ENCODE data around the gene KIF21A.

Gene KIF21A

DNA sequence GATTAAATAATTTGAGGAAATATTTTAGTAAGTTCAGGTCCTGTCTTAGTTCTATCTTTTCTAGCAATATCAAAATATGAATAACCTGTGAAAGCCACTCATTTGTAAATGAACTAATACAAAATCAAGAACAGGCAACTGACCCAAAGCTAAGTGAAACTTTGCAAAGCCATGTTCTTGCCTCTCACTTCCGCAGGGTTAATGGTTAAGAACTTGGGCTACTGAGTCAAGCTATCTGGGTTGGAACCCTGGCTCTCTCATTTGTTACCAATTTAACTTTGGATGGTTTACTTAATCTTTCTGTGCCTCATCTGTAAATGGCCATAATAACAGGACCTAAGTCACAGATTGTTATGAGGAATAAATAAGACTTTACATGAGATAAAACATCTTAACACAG is 2.8 kb downstream of the KIF21A start:
- DNase-seq (ENCODE audit: low read depth in 2 of 2): no peak

DNA sequence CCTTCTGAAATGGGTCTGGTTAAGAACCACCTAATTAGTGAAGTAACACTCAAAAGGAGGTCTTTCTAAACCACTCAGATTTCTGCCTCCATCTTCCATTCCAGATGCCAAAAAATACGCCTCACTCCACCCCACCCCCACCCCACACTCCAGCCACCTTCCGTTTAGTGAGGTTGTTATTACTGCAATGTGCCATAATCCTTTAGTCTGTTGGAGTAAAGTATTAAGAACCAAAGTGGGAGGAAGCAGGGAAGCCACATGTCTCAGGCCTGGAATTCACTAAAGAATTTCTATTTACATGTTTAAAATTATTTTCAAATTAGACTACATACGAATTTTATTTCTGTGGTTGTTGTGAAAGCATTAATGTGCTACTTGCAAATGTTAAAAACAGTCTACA is 7.4 kb downstream of the KIF21A start:
- DNase-seq (ENCODE audit: low read depth in 2 of 2): no peak

DNA sequence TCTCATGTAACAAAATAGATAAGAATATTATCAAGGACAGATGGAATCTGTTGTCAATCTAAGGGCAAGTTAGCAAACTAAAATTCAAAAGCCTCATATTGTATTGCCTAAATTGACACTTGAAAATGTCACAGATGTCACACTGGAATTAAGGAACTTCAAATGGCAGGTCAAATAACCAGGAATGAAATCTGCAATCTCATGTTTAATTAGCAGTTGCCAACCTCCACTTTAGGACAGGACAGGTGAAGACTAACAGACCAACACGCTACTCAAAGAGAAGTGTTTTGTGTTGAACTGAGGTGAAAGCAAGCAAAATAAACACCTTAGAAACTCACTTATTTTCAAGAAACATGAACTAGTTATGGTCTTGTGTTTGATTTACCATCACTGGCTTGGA is 11.1 kb downstream of the KIF21A start:
- DNase-seq (ENCODE audit: low read depth in 2 of 2): no peak

DNA sequence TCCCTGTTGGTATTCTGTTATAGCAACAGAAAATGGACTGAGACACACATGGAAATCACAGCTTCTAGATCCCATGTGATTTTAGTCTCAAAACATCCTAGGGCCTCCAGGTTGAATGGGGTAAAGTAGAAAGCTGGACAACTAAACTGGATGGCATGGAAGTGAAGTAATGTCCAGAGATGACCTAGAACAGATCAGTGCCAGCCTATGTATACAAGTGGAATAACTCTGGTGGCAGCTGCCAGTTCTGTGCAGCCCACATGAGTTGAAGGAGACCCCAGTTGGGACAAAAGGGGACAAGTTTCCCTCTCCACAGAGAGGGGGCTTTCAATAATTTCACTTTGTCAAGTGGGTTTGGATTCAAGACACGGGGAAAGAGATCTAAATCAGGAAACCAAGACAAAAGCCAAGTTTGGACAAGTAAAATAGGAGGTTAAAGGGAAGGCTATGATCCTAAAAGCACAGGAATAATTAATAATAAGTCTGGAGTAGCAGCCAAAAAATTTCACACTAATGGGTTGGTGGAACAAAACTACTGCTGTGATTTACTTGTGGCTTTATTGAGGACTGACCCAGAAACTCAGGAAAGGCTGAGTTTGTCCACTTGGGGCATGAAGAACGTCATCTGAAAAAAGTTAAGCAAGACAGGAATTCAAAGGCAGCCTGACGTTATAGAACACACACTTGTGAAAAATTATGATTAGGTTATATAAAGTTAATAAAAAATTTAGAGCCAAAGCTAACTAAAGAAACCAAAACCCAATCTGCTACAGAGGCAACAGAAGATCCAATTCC is 11.7 kb downstream of the KIF21A start:
- no peak for DNase-seq (ENCODE audit: low read depth in 2 of 2)

DNA sequence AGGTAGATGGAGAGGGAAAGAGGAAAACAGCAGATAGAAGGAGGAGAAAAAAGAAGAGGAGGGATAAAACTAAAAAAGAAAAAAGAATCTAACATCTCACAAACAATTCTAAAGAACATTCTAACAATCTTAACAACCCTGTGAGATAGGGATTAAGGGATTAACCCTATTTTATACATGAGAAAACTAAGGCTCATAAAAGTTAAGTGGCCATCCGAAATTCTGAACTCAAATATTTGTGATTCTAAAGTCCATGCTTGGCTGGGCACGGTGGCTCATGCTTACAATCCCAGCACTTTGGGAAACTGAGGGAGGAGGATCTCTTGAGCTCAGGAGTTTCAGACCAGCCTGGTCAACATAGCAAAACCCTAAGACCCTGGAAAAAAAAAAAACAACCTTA is 13.1 kb downstream of the KIF21A start:
- DNase-seq (ENCODE audit: low read depth in 2 of 2): no peak

DNA sequence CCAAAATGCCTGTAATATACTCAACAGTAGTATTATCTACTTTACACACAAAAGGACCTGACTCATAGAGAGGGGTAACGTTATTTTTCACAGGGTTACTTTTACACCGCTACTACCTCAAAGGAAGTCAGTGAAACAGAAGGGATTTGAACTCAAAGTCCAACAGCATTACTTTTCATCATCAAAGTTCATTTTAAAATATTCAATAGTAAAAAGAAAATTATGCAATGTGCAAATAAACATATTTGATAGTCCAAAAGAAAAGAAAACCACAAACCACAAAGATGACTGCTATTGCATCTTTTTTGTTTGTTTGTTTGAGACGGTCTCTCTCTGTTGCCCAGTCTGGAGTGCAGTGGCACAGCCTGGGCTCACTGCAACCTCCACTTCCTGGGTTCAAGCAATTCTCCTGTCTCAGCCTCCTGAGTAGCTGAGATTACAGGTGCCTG is 15.5 kb downstream of the KIF21A start:
- no peak for DNase-seq (ENCODE audit: low read depth in 2 of 2)

DNA sequence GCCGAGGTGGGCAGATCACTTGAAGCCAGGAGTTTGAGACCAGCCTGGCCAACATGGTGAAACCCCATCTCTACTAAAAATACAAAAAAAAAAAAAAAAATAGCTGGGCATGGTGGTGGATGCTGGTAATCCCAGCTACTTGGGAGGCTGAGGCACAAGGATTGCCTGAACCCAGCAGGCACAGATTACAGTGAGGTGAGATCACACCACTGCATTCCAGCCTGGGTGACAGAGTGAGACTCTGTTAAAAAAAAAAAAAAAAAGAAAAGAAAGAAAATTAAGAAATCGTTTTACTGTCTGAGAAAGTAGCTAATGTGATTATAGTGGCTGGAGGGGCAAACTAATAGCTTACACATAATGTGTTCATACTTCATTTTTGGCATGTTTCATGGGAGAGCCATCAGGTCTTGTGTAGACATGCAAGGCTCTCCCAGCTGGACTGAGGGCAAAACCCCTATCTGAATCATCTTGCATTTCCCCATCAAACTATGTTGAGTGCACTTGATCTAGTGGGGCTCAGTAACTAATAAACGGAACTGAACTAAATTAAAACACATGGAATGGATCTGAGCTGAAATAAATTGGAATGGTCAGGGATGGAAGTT is 16.2 kb downstream of the KIF21A start:
- DNase-seq (ENCODE audit: low read depth in 2 of 2): no peak

DNA sequence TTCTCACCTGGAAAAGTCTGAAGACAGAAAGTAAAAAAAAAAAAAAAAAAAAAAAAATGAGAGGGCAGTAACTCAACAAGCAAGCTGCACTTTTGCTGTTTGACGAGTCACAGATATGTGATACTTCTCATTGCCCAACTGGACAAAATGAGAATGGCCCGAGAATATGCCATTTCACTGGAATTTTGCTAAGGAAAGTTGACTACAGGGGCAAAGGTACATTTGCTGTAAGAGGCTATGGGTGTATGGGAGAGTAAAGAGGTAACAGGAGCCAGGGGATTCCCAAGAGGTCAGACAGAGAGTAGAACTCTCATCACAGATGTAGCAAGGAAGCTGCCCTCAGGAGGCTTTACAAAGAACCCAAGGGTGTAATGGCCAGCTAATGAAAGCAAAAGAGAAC is 22.9 kb downstream of the KIF21A start:
- no peak for DNase-seq (ENCODE audit: low read depth in 2 of 2)

DNA sequence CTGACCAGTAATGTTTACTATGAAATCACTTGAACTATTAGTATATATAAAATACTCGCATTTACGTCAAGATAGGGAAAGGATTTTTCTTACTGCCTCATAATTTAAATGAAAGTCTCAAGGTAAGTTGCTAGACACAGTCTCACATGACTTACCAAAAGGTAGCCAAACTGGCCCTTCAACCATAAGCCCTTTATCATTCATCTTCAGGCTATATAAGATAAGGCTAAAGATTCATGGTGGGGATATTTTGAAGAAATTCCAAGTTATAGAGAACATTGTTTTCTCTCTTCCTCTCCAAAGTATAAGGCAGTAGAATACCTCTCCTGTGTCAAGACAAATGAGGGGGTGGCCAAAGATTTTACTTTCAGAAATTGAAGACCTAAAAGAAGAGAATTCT is 23.4 kb downstream of the KIF21A start:
- DNase-seq (ENCODE audit: low read depth in 2 of 2): no peak

DNA sequence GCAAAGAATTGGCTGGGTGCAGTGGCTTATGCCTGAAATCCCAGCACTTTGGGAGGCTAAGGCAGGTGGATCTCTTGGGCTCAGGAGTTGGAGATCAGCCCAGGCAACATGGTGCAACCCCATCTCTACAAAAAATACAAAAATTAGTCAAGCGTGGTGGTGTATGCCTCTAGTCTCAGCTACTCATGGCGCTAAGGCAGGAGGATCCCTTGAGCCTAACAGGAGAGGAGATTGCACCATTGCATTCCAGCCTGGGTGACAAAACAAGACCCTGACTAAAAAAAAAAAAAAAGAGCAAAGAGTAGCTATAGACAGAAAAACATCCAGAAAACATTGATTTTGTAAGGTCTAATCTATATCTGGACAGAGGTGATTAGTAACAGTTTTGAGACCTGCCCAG is 25.0 kb downstream of the KIF21A start:
- DNase-seq (ENCODE audit: low read depth in 2 of 2): no peak

DNA sequence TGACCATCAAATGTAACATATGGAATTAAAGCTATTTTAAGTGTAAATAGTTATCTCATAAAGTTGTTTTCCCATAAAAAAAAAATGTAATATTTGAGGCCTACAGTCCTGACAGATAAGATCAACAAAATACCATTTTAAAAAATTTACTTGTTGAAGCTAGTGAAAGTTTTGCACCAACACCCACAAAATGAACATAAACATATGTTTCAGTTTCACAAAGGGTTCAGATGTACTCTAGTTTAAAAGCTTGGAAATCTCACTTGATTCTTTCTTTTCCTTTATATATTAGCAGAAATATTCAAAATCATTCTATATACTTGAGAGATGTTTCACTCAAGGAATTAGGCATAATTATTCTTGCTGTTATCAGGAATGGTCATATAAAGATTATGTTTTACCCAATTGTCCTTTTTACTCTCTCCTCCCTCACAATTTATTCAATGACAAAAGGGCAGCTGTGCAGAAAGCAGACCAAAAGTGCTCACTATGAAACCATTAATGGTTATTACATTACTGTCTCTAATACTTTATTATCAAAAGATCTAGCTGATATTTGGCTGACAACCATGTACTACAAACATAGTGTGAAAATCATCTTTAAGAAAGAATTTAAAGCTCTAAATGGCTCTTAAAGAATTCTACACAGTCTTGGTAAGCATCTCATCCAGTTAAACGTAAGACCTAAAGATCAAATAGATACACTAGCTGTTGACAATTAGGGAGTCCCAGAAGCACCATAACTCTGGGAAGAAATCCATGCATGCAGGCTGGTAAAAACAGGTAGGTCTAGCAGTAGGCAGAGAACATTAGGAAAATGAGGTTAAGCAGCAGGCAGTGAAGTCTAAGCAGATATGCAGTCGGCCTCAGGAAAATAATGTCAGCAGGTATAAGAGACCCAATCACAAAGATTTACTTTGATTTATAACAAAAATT is 28.8 kb downstream of the KIF21A start:
- DNase-seq (ENCODE audit: low read depth in 2 of 2): no peak

DNA sequence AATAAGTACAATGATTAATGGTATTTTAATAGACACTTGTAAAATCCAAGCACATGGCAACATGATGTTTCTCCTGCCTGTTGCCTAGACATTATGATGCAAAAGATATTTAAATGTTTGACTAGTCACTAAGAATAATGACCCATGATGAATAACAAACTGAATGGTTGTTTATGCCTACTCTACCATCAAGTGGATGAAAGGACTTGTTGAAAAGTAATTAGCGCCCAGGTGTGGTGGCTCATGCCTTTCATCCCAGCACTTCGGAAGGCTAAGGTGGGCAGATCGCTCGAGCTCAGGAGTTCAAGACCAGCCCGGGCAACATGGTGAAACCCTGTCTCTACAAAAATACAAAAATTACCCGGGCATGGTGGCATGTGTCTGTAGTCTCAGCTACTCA is 30.7 kb downstream of the KIF21A start:
- no peak for DNase-seq (ENCODE audit: low read depth in 2 of 2)

DNA sequence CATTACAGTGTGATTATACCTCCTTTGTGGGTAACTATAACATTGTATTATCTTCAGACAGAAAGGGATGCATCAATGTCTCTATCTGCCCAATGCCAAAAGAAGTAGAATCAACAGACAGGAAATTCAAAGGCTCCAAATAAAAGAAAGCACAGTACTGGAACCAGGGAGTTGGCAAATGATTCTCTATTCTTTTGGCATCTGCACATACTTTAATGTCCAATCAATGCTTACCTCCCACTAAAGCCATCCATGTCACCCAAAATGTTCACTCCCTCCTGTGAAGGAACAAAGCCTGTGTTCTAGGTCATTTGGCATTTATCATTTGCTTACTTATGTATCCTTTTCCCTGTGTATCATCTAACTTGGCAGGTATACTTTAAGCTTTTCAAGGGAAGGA is 36.7 kb downstream of the KIF21A start:
- no peak for DNase-seq (ENCODE audit: low read depth in 2 of 2)

DNA sequence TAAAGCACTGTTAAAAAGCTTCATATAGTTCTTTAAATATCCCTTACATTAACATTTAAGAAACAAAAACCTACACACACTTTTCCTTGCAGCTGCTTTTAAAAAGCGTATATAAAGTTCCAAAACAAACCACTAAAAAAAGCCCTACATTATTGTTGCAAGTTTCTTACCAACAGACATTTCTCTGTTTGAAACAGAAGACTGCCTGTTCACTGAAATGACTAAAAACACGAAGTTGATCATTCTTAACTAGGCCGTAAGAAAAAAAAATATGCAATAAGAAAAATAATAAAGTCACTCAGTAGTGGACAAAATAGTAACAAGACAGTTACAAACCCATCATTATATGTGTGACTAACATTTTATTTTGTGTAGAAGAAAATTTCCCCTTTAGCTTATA is 37.3 kb downstream of the KIF21A start:
- DNase-seq (ENCODE audit: low read depth in 2 of 2): no peak

DNA sequence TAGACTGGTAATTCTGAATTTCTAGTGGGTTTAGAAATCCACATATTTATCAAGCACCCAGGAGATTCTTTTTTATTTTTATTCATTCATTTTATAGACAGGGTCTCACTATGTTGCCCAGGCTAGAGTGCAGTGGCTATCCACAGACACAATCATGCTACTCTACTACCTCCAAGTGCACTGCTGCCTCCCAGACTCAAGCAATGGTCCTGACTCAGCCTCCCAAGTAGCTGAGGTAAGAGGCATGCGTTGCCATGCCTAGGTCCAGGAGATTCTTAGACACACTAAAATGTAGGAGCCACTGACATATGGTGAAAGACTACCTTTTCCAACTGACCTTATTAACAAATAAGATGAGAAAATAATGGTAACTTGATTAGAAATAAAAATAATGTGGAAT is 38.9 kb downstream of the KIF21A start:
- DNase-seq (ENCODE audit: low read depth in 2 of 2): no peak

DNA sequence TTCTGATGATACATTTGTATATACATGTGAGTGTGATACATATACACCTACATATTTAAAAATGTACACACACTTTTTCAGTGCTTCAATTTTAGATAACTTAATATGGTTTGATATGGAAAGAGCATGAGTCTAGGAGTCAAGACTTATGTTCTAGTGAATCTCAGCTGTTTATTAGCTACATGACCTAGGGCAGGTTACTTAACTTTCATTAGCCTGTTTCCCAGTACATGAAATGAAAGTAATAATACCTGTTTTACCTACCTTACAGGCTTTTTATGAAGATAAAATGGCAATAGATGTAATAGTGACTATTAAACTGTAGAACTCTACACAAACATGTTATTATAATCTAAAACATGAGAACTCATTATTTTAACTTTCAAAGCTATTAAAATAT is 39.5 kb downstream of the KIF21A start:
- no peak for DNase-seq (ENCODE audit: low read depth in 2 of 2)

DNA sequence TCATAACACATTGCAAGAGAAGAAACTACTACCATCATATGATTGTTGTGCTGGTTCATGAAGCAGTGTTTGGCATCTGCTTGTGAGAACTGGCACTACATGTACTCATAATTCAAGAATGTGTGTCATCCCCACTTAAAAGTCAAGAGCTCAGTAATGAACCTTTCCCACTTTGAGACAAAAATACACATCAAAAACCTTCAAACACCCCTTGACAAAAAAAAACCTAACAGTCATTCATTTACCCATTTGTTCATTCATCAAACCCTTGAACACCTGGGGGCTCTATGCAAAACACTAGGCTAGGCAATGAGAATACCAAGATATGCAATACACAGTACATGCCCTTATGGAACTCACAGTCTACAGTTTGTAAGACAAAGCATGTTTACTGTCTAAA is 40.0 kb downstream of the KIF21A start:
- no peak for DNase-seq (ENCODE audit: low read depth in 2 of 2)

DNA sequence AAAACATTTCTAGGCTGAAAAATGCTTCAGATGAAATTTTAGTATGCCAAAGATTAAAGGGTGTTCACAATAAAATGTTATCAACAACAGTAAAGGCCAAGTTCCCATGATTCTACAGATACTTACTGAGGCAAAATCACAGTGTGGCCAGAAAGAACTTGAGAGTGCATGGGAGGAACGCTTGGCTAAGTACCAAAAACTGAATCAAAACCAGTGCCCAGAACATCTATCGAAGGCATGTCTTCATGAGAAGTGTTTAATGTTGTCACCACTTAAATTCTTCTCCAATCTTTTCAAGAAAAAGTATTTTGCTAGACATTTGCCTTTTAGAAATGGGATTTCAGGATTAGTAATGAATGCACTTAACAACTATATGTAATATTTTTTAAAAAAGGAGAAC is 41.5 kb downstream of the KIF21A start:
- no peak for DNase-seq (ENCODE audit: low read depth in 2 of 2)

DNA sequence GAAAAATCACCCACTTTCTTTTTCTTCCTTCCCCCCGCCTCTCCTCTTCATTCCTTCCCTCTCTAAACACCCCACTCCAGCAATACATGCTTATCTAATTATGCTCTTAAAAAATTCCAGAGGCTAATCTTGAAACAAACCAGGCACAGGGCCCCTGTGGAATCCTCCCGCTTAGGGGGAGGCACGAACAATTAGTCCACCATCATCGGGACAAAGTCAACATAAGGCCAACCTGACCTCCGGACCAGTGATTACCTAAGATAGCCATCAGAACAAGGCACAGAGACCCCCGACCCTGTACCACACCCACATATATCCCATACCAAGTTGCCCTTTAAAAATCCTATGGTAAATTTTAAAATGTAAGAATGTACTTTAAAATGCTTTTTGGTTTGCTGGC is 47.1 kb downstream of the KIF21A start:
- DNase-seq (ENCODE audit: low read depth in 2 of 2): no peak

DNA sequence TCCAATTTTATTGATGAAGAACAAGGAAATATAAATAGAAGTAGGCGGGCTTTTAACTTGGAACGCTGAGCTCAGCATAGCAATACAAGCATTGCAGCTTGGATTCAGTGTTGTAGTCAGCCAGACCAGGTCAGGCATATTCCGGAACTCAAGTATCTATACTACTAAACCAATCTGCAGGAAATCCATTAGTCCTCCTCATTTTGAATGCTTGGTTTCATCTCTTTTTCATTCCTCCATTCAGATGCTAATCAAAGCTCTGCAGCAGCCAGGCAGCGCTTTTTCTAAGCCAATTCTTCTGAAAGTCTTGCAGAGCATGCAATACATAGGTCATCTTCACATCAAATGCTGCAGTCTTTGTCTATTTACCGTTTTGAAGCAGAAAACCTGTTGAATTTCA is 49.0 kb downstream of the KIF21A start:
- no peak for DNase-seq (ENCODE audit: low read depth in 2 of 2)

DNA sequence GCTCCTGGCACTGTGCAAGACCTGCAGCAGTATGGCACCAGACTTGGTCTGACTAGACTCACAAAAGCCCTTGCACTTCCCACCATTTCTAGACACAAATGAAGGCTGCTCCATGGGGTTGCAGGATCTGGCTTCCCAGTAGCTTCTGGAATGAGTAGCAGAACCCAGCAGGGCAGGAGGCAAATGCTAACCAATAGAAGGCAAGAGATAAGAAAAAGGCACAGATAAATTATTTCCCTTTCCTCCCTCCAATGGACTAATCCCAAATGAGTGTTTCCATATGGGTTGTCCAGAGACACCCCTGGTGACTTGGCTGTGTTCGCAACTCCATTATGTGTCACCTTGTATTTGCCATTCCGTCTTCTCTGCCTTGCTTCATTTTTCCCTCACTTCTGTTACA is 49.7 kb downstream of the KIF21A start:
- no peak for DNase-seq (ENCODE audit: low read depth in 2 of 2)

DNA sequence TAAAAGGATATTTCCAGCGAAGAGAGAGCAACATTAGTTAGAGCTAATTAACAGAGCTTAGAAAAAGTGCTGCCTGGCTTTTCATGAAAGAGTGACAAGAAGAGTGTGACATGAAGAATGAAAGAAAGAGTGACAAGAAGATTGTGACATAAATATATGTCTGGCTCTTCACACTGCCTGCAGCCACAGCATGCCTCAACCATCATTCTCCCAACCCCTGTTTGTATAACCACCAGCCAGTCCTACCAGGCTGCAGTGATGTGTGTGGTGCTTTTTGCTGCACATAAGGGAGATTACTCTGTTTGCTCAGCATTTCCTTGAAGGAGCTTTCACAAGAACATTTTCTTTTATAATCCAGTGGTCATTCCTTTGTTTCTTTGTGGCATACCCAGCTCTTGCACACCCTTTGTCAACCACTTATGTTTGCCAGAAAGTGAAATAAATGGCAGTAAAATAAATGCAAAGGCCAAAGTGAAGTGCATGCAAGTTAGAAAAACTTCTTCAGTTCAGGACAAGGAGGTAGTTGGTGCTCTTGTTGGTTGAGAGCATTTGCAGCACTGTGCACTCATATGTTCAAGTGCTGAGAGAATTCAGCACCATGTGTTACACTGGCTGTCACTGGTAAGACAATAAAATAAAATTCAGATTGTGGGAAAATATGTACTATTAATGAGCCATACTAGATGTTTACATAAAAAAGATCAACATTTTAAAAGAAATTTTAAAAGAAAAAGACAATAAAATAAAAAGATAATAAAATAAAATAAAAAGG is 50.6 kb downstream of the KIF21A start:
- DNase-seq (ENCODE audit: low read depth in 2 of 2): no peak

Measured in stimulated activated CD4-positive, alpha-beta T cell treated with anti-CD3 and anti-CD28 coated beads, Interleukin-1b, Interleukin-23, amount 100 ng/mL, for 1 hour (primary cell).